MCF 10A (cell line): ENCODE measurements around the gene JUND. TPM values are rescaled to one million over a fixed set of nuclear protein-coding genes. Genes with fewer than 3 reads are reported as not detected.

Source experiments
- BruUV-seq: library from RNA; stranded (reverse); fragments of 400-500 nt; replicated peaks from 2 replicates; lab custom pipeline; 2021; lab: Mats Ljungman, UMichigan
- CTCF ChIA-PET: fragments of 300-600 bp; sonication (Branson Sonifier 250); formaldehyde crosslinking; extraction: SDS; loops from one replicate; lab custom pipeline; 2021; ENCODE audit warnings: antibody characterized with exemption, inconsistent platforms; lab: Yijun Ruan, JAX
- POLR2A ChIA-PET: fragments of 300-600, 350-650 bp; sonication (Branson Sonifier 250); formaldehyde crosslinking; extraction: SDS; loops from one replicate; lab custom pipeline; 2020; ENCODE audit warnings: antibody characterized with exemption, inconsistent platforms; lab: Yijun Ruan, JAX
- DNase-seq: peaks from one replicate; pipeline ENCODE4 v3.0.0-alpha.2; 2018; ENCODE audit not compliant: unreplicated experiment
- H3K27ac Mint-ChIP-seq: one replicate; pipeline ENCODE4 v1.8.0; 2022; ENCODE audit warnings: mild to moderate bottlenecking, low read depth, mixed read lengths; ENCODE audit not compliant: unreplicated experiment
- H3K27me3 Mint-ChIP-seq: one replicate; pipeline ENCODE4 v1.8.0; 2022; ENCODE audit warnings: mixed read lengths; ENCODE audit not compliant: insufficient read depth, unreplicated experiment
- H3K36me3 Mint-ChIP-seq: one replicate; pipeline ENCODE4 v1.8.0; 2022; ENCODE audit warnings: mild to moderate bottlenecking, moderate library complexity, mixed read lengths; ENCODE audit not compliant: insufficient read depth, unreplicated experiment
- H3K4me1 Mint-ChIP-seq: one replicate; pipeline ENCODE4 v1.8.0; 2022; ENCODE audit warnings: mixed read lengths; ENCODE audit not compliant: insufficient read depth, unreplicated experiment
- H3K4me3 Mint-ChIP-seq: one replicate; pipeline ENCODE4 v1.8.0; 2022; ENCODE audit warnings: mild to moderate bottlenecking, moderate library complexity, mixed read lengths; ENCODE audit not compliant: unreplicated experiment
- H3K9me3 Mint-ChIP-seq: one replicate; pipeline ENCODE4 v1.8.0; 2022; ENCODE audit warnings: mixed read lengths; ENCODE audit not compliant: unreplicated experiment
- intact Hi-C: fragments of 100-400 bp; cut with micrococcal nuclease; formaldehyde crosslinking; loops from 2 replicates; pipeline ENCODE4 v1.14.1; 2022
- total RNA-seq: library from RNA; stranded (reverse); gene quantifications from 2 replicates; pipeline ENCODE4 v1.2.3, GENCODE V29; 2022
- TF ChIP-seq, protein P1 (sequence below): fragments of 200-600 bp; IDR thresholded peaks from one replicate; pipeline ENCODE4 v1.8.0; 2022; ENCODE audit warnings: antibody characterized with exemption, mild to moderate bottlenecking; ENCODE audit not compliant: unreplicated experiment

The JUND gene
- total RNA-seq, 1 experiment from 2014 or later, result 120 TPM

DNA sequence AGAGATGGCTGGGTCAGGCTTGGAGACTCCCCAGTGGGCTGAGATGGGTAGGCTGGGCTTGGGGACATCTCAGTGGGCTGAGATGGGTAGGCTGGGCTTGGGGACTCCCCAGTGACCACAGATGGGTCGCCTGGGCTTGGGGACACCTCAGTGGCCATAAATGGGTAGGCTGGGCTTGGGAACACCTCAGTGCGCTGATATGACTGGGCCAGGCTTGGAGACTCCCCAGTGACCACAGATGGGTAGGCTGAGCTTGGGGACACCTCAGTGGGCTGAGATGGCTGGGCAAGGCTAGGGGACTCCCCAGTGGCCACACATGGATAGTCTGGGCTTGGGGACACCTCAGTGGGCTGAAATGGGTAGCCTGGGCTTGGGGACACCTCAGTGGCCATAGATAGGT lies 19.9 kb downstream of the JUND start:
- Mint-ChIP-seq H3K27me3 (no peaks in the 10 kb centered on the region), H3K36me3 (peaks cover 6% of the 10 kb centered on the region), H3K27ac (no peak overlapping the region), H3K4me3 (no peak overlapping the region), H3K9me3 (no peaks in the 10 kb centered on the region), H3K4me1 (no peaks in the 10 kb centered on the region)
- TF ChIP-seq, protein P1, sequence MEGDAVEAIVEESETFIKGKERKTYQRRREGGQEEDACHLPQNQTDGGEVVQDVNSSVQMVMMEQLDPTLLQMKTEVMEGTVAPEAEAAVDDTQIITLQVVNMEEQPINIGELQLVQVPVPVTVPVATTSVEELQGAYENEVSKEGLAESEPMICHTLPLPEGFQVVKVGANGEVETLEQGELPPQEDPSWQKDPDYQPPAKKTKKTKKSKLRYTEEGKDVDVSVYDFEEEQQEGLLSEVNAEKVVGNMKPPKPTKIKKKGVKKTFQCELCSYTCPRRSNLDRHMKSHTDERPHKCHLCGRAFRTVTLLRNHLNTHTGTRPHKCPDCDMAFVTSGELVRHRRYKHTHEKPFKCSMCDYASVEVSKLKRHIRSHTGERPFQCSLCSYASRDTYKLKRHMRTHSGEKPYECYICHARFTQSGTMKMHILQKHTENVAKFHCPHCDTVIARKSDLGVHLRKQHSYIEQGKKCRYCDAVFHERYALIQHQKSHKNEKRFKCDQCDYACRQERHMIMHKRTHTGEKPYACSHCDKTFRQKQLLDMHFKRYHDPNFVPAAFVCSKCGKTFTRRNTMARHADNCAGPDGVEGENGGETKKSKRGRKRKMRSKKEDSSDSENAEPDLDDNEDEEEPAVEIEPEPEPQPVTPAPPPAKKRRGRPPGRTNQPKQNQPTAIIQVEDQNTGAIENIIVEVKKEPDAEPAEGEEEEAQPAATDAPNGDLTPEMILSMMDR, result no peak
- POLR2A ChIA-PET, result no interaction called here
- no peak for DNase-seq
- BruUV-seq, result no TSS peak
- CTCF ChIA-PET, result interaction anchor here (0.5 to 4.1 kb wide), 5 partner anchors 9 to 115 kb away, joined by 3 to 24 read pairs (median 3); no protein-coding TSS in a partner anchor
- intact Hi-C loops, result no loop called here

DNA sequence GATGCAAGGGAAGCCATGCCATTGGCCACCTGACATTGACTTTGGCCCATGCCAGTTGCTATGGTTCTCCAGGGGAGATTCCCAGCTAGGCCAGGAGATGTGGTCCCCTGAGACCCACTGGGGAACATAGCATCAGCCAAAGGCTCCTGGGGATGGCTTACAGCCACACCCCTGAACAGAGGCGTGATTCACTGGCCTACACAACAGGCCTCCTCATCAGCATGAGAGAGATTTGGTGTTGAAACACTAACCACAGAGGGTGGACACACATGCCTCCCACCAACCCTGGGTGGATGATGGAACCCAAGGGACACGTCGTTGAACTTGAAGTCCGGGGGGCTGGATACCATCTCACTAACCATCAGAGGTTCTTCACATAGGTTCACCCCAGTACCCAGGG lies 21.5 kb downstream of the JUND start:
- BruUV-seq, result no TSS peak
- H3K4me1 Mint-ChIP-seq, result no peaks in the 10 kb centered on the region
- ChIA-PET POLR2A (no interaction called here), CTCF (interaction anchor here (4.1 kb wide), 1 partner anchor 7 kb away, joined by 24 read pairs; no protein-coding TSS in a partner anchor)
- no peaks in the 10 kb centered on the region for H3K27me3 Mint-ChIP-seq
- H3K9me3 Mint-ChIP-seq, result no peaks in the 10 kb centered on the region
- TF ChIP-seq, protein P1, result no peak
- DNase-seq, result peak; percentile 43
- no peaks in the 10 kb centered on the region for H3K36me3 Mint-ChIP-seq
- no peak overlapping the region for H3K4me3 Mint-ChIP-seq
- no peak overlapping the region for H3K27ac Mint-ChIP-seq
- intact Hi-C loops, result no loop called here

DNA sequence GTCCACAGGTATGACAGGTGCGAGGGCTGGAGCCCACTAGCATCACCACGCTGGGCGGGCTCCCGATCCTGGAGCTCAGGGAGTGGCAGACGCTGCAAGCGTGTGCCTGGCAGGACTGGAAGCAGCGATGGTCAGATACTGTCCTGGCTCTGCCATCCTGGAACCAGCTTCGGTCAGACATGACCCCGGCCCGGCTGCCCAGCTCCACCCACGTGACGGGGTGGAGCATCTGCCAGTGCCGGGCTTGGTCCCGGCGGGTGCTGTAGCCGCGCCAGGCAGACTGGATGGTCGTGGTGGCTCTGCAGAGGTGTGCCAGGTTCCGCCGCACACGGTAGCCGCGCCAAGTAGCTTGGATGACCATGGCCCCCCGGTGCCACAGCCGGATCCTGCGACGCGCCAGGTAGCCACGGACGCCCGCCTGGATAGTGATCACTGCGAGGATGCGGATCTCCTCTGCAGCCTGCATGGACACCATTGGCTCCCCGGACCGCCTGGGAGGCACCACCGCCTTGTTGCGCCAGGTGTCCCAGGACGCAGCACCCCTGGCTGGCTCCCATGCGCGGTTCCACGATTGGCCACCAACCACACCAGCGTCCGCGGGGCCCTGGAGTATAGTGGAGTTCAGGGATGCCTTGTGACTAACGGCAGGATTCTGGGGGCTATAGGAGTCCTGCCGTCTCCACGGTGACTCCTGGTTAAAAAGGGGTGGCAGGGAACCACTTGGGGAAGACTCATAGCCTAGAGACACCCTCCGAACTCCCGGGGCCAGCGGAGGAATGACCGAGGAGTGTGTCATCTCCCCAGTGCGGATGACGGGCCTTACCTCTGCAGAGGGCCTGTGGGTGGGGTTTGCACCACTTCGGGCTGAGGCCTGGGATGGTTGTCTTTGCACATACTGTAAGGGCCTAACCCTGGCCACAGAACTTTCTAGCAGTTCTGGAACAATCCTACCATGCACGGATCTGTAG lies 23.6 kb downstream of the JUND start:
- no peak for DNase-seq
- ChIA-PET CTCF (interaction anchor here (0.5 to 0.6 kb wide), 3 partner anchors 29 to 144 kb away, joined by 3 to 6 read pairs (median 3); no protein-coding TSS in a partner anchor), POLR2A (interaction anchor here (0.7 to 0.8 kb wide), 2 partner anchors 22 to 137 kb away, joined by 3 to 4 read pairs; no protein-coding TSS in a partner anchor)
- BruUV-seq, result no TSS peak
- intact Hi-C loops, result no loop called here
- TF ChIP-seq, protein P1, result no peak
- Mint-ChIP-seq H3K4me3 (no peak overlapping the region), H3K9me3 (no peaks in the 10 kb centered on the region), H3K27ac (no peak overlapping the region), H3K36me3 (no peaks in the 10 kb centered on the region), H3K4me1 (no peaks in the 10 kb centered on the region), H3K27me3 (no peaks in the 10 kb centered on the region)
